Hepatic stellate cell (primary cell): ENCODE measurements around the gene ARTN.

Experiments
- DNase-seq: peaks from one replicate; pipeline ENCODE4 v3.0.0; 2011; ENCODE audit warnings: low spot score

ARTN gene

DNA sequence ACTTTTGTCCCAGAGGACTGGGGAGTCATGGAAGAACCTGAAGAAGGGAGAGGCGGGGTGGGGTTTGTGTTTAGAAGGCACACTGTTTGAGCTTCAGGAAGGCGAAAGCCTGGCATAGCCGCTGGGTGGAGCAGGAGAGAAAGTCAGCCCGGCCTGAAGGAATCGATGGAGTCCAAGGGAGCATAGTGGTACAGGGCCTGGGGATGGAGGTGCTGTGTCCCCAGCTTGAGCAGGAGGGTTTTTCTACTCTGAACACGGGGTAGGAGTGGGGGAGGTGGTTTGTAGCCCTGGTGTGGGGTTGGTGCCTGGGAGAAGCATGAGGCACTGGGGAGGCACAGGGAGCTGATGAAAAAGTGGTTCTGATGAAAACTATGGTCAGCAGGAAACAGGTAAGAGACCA lies 53.1 kb downstream of the ARTN start:
- DNase-seq: no peak
